HL-60 (cell line): ENCODE data around the gene TRIOBP.

ENCODE experiments used
- DNase-seq, 2 experiments: peaks; one replicate each; pipeline ENCODE4 v3.0.0-alpha.2; 2010 to 2020; ENCODE audit warnings: low read depth in 1 of 2, low spot score in 1 of 2
- H3K27ac ChIP-seq: fragments of 250-450 bp; sonication (Bioruptor Pico); replicated peaks from 2 replicates; pipeline ENCODE4 v1.5.1; 2020; ENCODE audit warnings: mild to moderate bottlenecking, moderate library complexity
- H3K27me3 ChIP-seq: fragments of 250-450 bp; sonication (Bioruptor Pico); 2 replicates; pipeline ENCODE4 v1.5.1; 2021; ENCODE audit warnings: mild to moderate bottlenecking, moderate library complexity; ENCODE audit not compliant: insufficient read depth, poor library complexity, severe bottlenecking
- H3K4me3 ChIP-seq: replicated peaks from 2 replicates; pipeline ENCODE4 v1.5.1; 2011; ENCODE audit warnings: mild to moderate bottlenecking, control low read depth, low read length; ENCODE audit not compliant: insufficient read depth
- GABPA ChIP-seq: IDR thresholded peaks from 2 replicates; pipeline ENCODE4 v1.6.1; 2012; ENCODE audit warnings: low read depth
- POLR2AphosphoS5 ChIP-seq: IDR thresholded peaks from 2 replicates; pipeline ENCODE4 v1.6.1; 2012; ENCODE audit warnings: low read depth
- SPI1 ChIP-seq: IDR thresholded peaks from 2 replicates; pipeline ENCODE4 v1.6.1; 2012; ENCODE audit warnings: low read depth, mild to moderate bottlenecking, borderline replicate concordance
- TF ChIP-seq, protein P1 (sequence below): IDR thresholded peaks from 2 replicates; pipeline ENCODE4 v1.6.1; 2012; ENCODE audit warnings: low read depth; ENCODE audit not compliant: insufficient replicate concordance
- TF ChIP-seq, protein P2 (sequence below): IDR thresholded peaks from one replicate; pipeline ENCODE4 v1.5.1; 2011; ENCODE audit warnings: low read length, control low read depth, inconsistent platforms; ENCODE audit not compliant: insufficient read depth

TRIOBP gene

DNA sequence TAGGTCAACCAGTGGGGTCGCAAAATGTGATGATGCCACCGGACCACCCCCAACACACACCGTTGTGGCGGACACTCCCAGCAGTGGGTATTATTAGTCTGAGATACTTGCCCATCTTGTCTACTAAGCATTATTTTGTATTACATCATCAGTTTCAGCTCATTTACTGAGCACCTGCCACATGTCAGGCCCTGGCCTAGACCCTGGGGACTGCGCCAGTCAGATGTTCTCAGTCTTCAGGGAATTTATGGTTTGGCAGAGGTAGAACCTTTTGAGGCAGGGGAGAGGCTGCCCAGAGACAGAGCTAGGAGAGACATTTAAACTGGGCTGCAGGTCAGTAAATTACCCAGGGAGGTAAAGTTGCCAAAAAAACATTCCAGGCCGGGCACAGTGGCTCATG lies 67.8 kb downstream of the TRIOBP start:
- Histone ChIP-seq H3K4me3 (no peak overlapping the region), H3K27me3 (no peaks in the 10 kb centered on the region), H3K27ac (no peak overlapping the region)
- no peak for TF ChIP-seq GABPA
- TF ChIP-seq POLR2AphosphoS5 = no peak
- TF ChIP-seq, protein P1, sequence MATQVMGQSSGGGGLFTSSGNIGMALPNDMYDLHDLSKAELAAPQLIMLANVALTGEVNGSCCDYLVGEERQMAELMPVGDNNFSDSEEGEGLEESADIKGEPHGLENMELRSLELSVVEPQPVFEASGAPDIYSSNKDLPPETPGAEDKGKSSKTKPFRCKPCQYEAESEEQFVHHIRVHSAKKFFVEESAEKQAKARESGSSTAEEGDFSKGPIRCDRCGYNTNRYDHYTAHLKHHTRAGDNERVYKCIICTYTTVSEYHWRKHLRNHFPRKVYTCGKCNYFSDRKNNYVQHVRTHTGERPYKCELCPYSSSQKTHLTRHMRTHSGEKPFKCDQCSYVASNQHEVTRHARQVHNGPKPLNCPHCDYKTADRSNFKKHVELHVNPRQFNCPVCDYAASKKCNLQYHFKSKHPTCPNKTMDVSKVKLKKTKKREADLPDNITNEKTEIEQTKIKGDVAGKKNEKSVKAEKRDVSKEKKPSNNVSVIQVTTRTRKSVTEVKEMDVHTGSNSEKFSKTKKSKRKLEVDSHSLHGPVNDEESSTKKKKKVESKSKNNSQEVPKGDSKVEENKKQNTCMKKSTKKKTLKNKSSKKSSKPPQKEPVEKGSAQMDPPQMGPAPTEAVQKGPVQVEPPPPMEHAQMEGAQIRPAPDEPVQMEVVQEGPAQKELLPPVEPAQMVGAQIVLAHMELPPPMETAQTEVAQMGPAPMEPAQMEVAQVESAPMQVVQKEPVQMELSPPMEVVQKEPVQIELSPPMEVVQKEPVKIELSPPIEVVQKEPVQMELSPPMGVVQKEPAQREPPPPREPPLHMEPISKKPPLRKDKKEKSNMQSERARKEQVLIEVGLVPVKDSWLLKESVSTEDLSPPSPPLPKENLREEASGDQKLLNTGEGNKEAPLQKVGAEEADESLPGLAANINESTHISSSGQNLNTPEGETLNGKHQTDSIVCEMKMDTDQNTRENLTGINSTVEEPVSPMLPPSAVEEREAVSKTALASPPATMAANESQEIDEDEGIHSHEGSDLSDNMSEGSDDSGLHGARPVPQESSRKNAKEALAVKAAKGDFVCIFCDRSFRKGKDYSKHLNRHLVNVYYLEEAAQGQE = no peak
- DNase-seq = no peak

DNA sequence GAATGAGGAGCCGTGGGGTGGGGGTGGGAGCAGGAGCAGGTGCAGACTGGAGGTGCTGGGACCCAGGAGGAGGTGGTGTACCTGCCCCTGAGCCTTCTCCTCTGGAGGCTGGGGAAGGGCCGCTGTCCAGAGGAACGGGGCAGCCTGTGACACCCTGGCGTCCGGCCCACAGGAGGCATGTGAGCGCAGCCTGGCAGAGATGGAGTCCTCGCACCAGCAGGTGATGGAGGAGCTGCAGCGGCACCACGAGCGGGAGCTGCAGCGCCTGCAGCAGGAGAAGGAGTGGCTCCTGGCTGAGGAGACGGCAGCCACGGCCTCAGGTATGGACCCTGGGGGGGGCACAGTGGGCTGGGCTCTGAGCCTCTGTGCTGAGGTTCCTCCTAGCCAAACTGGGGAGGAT lies 68.7 kb downstream of the TRIOBP start:
- H3K27me3 ChIP-seq = no peaks in the 10 kb centered on the region
- H3K4me3 ChIP-seq = no peak overlapping the region
- no peak overlapping the region for H3K27ac ChIP-seq
- TF ChIP-seq, protein P1 = no peak
- TF ChIP-seq POLR2AphosphoS5 (no peak), SPI1 (no peak), GABPA (no peak)
- TF ChIP-seq, protein P2, sequence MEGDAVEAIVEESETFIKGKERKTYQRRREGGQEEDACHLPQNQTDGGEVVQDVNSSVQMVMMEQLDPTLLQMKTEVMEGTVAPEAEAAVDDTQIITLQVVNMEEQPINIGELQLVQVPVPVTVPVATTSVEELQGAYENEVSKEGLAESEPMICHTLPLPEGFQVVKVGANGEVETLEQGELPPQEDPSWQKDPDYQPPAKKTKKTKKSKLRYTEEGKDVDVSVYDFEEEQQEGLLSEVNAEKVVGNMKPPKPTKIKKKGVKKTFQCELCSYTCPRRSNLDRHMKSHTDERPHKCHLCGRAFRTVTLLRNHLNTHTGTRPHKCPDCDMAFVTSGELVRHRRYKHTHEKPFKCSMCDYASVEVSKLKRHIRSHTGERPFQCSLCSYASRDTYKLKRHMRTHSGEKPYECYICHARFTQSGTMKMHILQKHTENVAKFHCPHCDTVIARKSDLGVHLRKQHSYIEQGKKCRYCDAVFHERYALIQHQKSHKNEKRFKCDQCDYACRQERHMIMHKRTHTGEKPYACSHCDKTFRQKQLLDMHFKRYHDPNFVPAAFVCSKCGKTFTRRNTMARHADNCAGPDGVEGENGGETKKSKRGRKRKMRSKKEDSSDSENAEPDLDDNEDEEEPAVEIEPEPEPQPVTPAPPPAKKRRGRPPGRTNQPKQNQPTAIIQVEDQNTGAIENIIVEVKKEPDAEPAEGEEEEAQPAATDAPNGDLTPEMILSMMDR = no peak
- no peak for DNase-seq

DNA sequence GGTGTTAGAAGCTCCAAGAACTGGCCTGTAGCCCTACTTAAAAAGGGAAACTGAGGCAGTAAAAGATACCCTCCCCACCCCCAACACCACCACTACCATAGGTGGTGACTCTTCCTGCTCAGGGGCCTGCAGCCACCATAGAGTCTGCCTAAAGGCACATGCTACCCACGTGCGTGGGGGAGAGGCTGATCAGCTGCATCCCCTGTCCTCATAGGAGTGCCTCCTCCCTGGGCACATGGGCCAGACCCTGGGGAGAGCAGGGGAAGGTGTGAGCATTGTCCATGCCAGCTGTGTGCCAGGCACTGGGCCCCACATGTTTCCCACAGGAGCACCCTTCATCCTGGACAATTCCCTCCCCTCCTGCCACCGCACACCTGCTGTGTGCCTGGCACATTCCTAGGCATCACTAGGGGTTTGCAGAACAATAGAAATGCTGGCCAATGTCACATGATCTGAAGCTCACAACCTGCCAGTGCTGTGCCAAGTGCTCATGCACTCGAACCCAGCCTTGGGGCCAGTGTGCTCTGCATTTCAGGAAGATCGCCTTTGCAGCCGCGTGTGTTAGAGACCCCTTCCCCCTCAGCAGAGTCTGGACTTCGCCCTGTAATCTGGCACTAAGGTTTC lies 69.2 kb downstream of the TRIOBP start:
- H3K27me3 ChIP-seq = no peaks in the 10 kb centered on the region
- no peak for DNase-seq
- H3K27ac ChIP-seq = no peak overlapping the region
- TF ChIP-seq SPI1 = no peak
- no peak for TF ChIP-seq GABPA
- TF ChIP-seq, protein P2 = no peak
- TF ChIP-seq, protein P1 = no peak
- no peak for TF ChIP-seq POLR2AphosphoS5
- no peak overlapping the region for H3K4me3 ChIP-seq
